Suprapubic skin (tissue), 3 donors: ENCODE results near the gene TAS2R30.

Experiments used
- POLR2A ChIP-seq, 2 donors: fragments of 450-650 bp; IDR thresholded peaks; one replicate each; pipeline ENCODE4 v1.6.1; 2017; ENCODE audit warnings: antibody characterized with exemption in 2 of 2, mild to moderate bottlenecking in 2 of 2, moderate library complexity in 2 of 2
- TF ChIP-seq, protein P1 (sequence below), 2 donors: fragments of 200-600 bp in 1 of 2; fragments of 450-650 bp in 1 of 2; sonication (generic) in 1 of 2; IDR thresholded peaks; one replicate each; pipeline ENCODE4 v1.5.1; 2016 to 2019; ENCODE audit warnings: antibody characterized with exemption in 2 of 2, mild to moderate bottlenecking in 1 of 2, moderate library complexity in 1 of 2

DNA sequence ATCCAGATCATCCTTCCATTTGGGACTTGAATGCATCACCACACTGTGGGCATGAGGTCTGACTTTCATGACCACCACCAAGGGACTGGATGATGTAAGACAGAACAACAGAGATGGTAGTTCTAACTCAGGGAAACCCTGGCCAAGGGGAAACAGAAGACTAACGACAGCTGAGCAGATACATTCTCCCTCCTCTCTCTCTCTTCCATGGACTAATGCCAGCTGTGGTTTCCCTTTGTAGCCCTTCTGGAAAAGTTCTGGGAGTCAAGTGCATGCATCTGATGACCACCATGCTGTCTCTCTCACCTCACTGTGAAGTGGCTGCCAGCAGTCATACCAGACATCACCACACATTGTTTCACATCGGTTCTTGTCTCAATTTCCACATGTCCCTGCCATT lies 3.4 kb downstream of the TAS2R30 start:
- no peak for TF ChIP-seq POLR2A (IDR thresholded peaks at IDR 0.05)
- TF ChIP-seq, protein P1, sequence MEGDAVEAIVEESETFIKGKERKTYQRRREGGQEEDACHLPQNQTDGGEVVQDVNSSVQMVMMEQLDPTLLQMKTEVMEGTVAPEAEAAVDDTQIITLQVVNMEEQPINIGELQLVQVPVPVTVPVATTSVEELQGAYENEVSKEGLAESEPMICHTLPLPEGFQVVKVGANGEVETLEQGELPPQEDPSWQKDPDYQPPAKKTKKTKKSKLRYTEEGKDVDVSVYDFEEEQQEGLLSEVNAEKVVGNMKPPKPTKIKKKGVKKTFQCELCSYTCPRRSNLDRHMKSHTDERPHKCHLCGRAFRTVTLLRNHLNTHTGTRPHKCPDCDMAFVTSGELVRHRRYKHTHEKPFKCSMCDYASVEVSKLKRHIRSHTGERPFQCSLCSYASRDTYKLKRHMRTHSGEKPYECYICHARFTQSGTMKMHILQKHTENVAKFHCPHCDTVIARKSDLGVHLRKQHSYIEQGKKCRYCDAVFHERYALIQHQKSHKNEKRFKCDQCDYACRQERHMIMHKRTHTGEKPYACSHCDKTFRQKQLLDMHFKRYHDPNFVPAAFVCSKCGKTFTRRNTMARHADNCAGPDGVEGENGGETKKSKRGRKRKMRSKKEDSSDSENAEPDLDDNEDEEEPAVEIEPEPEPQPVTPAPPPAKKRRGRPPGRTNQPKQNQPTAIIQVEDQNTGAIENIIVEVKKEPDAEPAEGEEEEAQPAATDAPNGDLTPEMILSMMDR (IDR thresholded peaks at IDR 0.05) = no peak
